NCI-H1694 (cell line): Measurements from ENCODE around the gene OLFML2B.

Experiments used
- DNase-seq: peaks from one replicate; lab custom pipeline; 2025; lab: John Stamatoyannopoulos, UW

OLFML2B gene

GRCh38 chr1:161945306-161946060, 78.2 kb downstream of the OLFML2B start:
- no peak for DNase-seq

DNA sequence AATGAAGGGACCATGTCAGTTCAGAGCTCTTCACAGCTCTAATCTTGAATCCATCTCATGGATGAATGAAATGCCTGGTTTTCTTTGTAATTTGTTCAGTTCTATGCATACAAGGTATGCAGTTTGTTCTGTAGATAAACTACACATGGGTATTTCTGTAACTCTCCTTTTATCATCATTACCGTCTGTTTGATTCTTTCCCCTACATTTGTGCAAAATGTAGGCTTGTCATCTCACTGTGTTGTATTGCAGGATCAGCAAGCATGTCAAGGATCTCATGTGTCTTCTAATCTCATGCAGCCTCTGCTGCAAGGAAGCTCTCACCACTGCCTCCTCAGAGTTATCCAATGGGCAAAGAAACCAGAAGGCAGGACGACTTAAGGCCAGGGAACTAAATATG, 79.3 kb downstream of the OLFML2B start:
- DNase-seq, result no peak

- no peak for DNase-seq
Observed at GRCh38 chr1:161943737-161944136, 79.9 kb downstream of the OLFML2B start.

DNA sequence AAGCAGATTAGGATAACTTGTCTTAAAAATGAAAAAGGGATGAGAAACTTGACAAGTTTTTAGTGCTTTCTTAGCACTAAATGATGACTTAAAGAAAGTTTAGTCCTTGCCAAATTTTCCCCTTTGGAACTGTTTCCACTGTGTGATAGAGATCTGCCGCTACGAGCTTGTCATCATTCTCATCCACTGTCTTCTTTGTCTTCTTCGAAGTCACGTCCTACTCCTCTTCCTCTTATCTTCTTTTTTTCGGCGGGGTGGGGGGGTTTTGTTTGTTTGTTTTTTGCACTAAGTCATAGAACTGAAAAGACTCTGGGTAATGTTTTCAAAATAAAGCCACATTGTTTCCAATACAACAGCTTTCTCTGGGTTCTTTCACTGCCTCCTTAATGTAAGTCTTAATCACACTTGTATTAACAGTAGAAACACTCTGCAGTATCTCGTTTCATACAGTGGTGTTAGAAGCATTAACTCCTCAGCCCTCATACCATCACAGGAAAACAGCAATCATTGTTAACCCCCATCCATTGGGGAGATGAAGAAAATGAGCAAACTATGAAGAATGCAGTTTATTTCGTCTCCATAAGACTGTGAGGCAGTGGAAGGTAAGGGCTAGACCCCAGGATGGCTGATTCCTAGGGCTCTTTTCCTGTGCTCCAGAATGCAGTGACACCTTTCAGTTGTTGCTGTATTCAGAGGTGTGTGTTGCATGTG, 81.8 kb downstream of the OLFML2B start:
- no peak for DNase-seq

GRCh38 chr1:161940866-161941591, 82.6 kb downstream of the OLFML2B start:
- DNase-seq, result no peak

GRCh38 chr1:161936786-161937185, 86.9 kb downstream of the OLFML2B start:
- DNase-seq, result no peak

DNA sequence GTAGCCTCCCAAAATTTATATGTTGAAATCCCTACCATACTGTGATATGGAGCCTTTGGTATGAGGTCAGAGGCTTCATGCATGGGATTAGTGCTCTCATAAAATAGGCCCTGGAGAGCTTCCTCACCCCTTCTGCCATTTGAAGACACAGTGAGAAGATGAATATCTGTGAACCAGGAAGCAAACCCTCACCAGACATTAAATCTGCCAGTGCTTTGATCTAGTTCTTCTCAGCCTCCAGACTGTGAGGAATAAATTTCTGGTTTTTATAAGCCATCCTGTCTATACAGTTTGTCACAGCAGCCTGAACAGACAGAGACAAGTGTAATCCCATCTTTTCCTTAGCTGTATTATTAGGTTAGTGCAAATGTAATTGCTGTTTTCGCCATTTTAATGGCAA, 88.4 kb downstream of the OLFML2B start:
- DNase-seq, result no peak

- no peak for DNase-seq
Observed at GRCh38 chr1:161933592-161934588, 89.8 kb downstream of the OLFML2B start.
